ENCODE measurements around the gene CCDC159. TPM values are rescaled to one million over a fixed set of nuclear protein-coding genes. Genes with fewer than 3 reads are reported as not detected.
"Not testable (repeated sequence)": the region's sequence is repeated elsewhere in the genome, so short reads cannot be mapped to it uniquely, and the experiment has no call there.

The CCDC159 gene
- total and polyA plus RNA-seq, 4 donors = 14.9 to 52.2 (median 39.0) TPM

DNA sequence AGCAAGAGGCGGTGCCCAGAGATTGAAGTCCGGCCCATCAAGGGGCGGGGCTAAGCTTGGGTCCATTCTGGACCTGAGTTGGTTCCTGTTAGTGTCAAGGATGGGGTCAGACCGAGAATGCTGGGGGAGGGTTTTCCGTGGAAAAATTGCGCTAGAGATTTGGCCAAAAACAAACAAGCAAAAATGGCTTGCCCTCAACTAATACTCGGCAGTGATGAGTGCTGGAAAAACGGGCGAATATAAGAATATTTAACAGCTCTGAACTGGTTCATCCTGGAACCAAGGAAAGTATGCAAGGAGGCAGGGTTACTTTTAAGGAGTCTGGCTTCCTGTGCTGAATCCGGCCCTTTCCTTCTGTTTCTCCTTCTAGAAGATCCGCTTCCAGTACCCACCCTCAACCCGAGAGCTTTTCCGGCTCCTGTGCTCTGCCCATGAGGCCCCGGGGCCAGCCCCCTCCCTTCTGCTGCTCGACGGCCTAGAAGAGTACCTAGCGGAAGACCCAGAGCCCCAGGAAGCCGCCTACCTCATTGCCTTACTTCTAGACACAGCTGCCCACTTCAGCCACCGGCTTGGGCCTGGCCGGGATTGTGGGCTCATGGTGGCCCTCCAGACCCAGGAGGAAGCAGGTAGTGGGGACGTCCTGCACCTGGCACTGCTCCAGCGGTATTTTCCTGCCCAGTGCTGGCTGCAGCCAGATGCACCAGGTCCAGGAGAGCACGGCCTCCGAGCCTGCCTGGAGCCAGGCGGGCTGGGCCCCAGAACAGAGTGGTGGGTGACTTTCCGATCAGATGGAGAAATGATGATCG lies 29.0 kb downstream of the CCDC159 start:
- WGBS (ENCODE audit: insufficient coverage) = 30% methylated on average over 22 of the region's 27 CpGs
- peaks cover 38% of the 10 kb centered on the region for H3K4me1 ChIP-seq (ENCODE audit: control insufficient read depth, insufficient read depth, low read length)
- H3K27ac ChIP-seq (ENCODE audit: low read depth, low read length) = peak overlapping the region; percentile 100
- H3K9me3 ChIP-seq (ENCODE audit: control insufficient read depth, insufficient read depth, low read length) = no peaks in the 10 kb centered on the region
- peaks cover 21% of the 10 kb centered on the region for H3K36me3 ChIP-seq (ENCODE audit: control insufficient read depth, insufficient read depth, low read length)
- no peaks in the 10 kb centered on the region for H3K27me3 ChIP-seq (ENCODE audit: control insufficient read depth, insufficient read depth, low read length)
- H3K4me3 ChIP-seq (ENCODE audit: low read depth, low read length) = peak overlapping the region; percentile 95
- DNase-seq (ENCODE audit: low read depth in 4 of 6, low spot score in 6 of 6) = no peak

DNA sequence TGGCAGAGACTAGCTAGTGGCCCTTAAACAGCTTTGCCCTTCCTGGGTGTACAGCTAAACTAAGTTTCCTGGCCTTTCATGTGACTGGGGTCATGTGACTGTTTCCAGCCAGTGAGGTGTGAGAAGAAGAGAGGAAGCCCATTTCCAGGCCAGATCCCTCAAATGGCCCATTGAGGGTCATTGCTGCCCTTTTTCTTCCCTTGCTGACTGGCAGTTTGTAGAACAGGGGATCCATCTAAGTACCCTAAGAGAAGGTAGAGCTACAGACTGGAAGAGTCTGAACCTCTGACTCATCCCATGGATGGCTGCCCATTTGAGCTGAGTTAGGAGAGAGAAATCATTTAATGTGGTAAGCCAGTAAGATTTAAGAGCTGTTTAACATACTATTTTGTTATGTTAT lies 30.9 kb downstream of the CCDC159 start:
- Histone ChIP-seq H3K4me3 (ENCODE audit: low read depth, low read length) (no peak overlapping the region), H3K9me3 (ENCODE audit: control insufficient read depth, insufficient read depth, low read length) (no peaks in the 10 kb centered on the region), H3K27ac (ENCODE audit: low read depth, low read length) (no peak overlapping the region), H3K27me3 (ENCODE audit: control insufficient read depth, insufficient read depth, low read length) (peaks cover 10% of the 10 kb centered on the region), H3K36me3 (ENCODE audit: control insufficient read depth, insufficient read depth, low read length) (peaks cover 21% of the 10 kb centered on the region), H3K4me1 (ENCODE audit: control insufficient read depth, insufficient read depth, low read length) (peaks cover 54% of the 10 kb centered on the region)
- DNase-seq (ENCODE audit: low read depth in 4 of 6, low spot score in 6 of 6) = no peak

DNA sequence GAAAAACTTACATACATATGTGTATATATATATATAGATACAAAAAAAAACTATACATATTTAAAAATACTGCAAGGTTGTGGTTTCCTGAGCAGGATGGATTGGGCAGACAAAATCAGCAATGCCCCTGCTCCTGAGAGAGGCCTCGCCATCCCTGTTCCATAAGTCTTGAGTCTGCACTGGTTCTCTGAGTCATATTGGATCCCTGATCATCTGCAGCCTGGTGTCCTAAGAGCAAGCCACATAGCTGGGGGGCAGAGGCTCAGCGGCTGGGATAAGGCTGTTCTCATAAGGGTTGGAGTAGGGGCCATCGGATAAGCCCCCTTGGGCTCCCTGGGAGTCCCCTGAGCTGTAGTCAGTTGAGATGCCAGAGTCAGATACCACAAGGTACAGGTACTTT lies 31.4 kb downstream of the CCDC159 start:
- H3K4me3 ChIP-seq (ENCODE audit: low read depth, low read length) = no peak overlapping the region
- H3K9me3 ChIP-seq (ENCODE audit: control insufficient read depth, insufficient read depth, low read length) = no peaks in the 10 kb centered on the region
- H3K4me1 ChIP-seq (ENCODE audit: control insufficient read depth, insufficient read depth, low read length) = peaks cover 57% of the 10 kb centered on the region
- WGBS (ENCODE audit: insufficient coverage) = 100% methylated on average over 3 of the region's 3 CpGs
- peaks cover 14% of the 10 kb centered on the region for H3K27me3 ChIP-seq (ENCODE audit: control insufficient read depth, insufficient read depth, low read length)
- H3K36me3 ChIP-seq (ENCODE audit: control insufficient read depth, insufficient read depth, low read length) = peaks cover 21% of the 10 kb centered on the region
- H3K27ac ChIP-seq (ENCODE audit: low read depth, low read length) = no peak overlapping the region
- DNase-seq (ENCODE audit: low read depth in 4 of 6, low spot score in 6 of 6) = no peak

DNA sequence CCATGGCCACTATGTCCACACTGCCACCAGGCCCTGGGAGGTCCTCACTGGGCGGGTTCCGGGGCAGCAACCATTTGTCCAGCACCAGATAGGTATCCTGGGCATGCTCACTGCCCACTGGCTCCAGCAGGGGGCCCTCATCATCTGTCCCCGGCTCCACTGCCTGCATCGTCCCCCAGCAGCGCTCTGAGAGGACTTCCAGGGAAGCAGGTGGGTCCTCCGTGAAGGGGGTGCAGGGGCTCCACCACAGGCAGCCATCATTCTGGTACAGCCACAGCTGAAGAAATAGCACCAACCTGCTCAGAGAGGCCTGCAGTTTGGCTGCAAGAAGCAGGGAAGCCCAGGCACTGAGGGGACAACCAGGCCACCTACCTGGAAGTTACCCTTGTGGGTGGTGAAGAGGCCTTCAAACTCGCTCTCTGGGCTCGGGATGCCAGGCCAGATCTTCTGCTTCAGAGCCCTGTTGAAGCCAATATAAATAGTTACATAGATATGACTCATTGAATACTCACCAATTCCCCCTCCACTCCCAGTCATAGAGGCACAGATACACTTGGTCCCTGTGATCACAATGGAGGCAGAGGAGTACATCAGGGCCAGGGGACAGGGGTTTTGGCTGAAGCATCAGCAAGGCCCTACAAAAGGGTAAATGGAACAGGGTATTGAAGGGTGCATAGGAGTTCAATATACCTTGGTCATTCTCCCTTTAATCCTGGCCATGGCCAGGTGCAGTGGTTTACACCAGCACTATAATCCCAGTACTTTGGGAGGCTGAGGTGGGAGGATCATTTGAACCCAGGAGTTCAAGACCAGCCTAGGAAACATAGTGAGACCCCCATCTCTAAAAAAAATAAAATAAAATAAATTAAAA lies 32.2 kb downstream of the CCDC159 start:
- WGBS (ENCODE audit: insufficient coverage) = 36% methylated on average over 5 of the region's 8 CpGs
- peaks cover 21% of the 10 kb centered on the region for H3K36me3 ChIP-seq (ENCODE audit: control insufficient read depth, insufficient read depth, low read length)
- peaks cover 22% of the 10 kb centered on the region for H3K27me3 ChIP-seq (ENCODE audit: control insufficient read depth, insufficient read depth, low read length)
- no peak overlapping the region for H3K27ac ChIP-seq (ENCODE audit: low read depth, low read length)
- H3K4me1 ChIP-seq (ENCODE audit: control insufficient read depth, insufficient read depth, low read length) = peaks cover 57% of the 10 kb centered on the region
- peak in 1 of 6 donors; percentile 47 for DNase-seq (ENCODE audit: low read depth in 4 of 6, low spot score in 6 of 6)
- no peak overlapping the region for H3K4me3 ChIP-seq (ENCODE audit: low read depth, low read length)
- H3K9me3 ChIP-seq (ENCODE audit: control insufficient read depth, insufficient read depth, low read length) = no peaks in the 10 kb centered on the region

DNA sequence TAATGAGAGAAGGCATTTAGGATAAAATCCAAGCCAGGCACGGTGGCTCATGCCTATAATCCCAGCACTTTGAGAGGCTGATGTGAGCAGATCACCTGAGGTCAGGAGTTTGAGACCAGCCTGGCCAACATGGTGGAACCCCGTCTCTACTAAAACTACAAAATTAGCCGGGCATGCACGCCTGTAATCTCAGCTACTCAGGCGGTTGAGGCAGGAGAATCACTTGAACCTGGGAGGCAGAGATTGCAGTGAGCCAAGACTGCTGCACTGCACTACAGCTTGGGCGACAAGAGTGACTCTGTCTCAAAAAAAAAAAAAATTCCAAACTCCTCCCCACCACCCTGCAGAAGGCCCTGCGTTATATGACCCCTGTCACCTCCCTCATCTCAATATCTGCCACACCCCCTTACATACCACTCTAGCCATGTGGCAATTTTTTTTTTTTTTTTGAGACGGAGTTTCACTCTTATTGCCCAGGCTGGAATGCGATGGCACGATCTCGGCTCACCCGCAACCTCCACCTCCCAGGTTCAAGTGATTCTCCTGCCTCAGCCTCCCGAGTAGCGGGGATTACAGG lies 33.0 kb downstream of the CCDC159 start:
- DNase-seq (ENCODE audit: low read depth in 4 of 6, low spot score in 6 of 6); H3K4me3 ChIP-seq (ENCODE audit: low read depth, low read length); H3K27ac ChIP-seq (ENCODE audit: low read depth, low read length); H3K9me3 ChIP-seq (ENCODE audit: control insufficient read depth, insufficient read depth, low read length): not testable (repeated sequence)
- peaks cover 30% of the 10 kb centered on the region for H3K27me3 ChIP-seq (ENCODE audit: control insufficient read depth, insufficient read depth, low read length)
- peaks cover 21% of the 10 kb centered on the region for H3K36me3 ChIP-seq (ENCODE audit: control insufficient read depth, insufficient read depth, low read length)
- WGBS (ENCODE audit: insufficient coverage) = 72% methylated on average over 2 of the region's 14 CpGs
- peaks cover 57% of the 10 kb centered on the region for H3K4me1 ChIP-seq (ENCODE audit: control insufficient read depth, insufficient read depth, low read length)

GRCh38 chr19:11379857-11380350 lies 33.6 kb downstream of the CCDC159 start:
- no peak overlapping the region for H3K27ac ChIP-seq (ENCODE audit: low read depth, low read length)
- peaks cover 32% of the 10 kb centered on the region for H3K27me3 ChIP-seq (ENCODE audit: control insufficient read depth, insufficient read depth, low read length)
- peak overlapping the region; percentile 82 for H3K4me3 ChIP-seq (ENCODE audit: low read depth, low read length)
- no peak for DNase-seq (ENCODE audit: low read depth in 4 of 6, low spot score in 6 of 6)
- no peaks in the 10 kb centered on the region for H3K9me3 ChIP-seq (ENCODE audit: control insufficient read depth, insufficient read depth, low read length)
- 87% methylated on average over 6 of the region's 7 CpGs for WGBS (ENCODE audit: insufficient coverage)
- H3K4me1 ChIP-seq (ENCODE audit: control insufficient read depth, insufficient read depth, low read length) = peaks cover 56% of the 10 kb centered on the region
- H3K36me3 ChIP-seq (ENCODE audit: control insufficient read depth, insufficient read depth, low read length) = peaks cover 21% of the 10 kb centered on the region

DNA sequence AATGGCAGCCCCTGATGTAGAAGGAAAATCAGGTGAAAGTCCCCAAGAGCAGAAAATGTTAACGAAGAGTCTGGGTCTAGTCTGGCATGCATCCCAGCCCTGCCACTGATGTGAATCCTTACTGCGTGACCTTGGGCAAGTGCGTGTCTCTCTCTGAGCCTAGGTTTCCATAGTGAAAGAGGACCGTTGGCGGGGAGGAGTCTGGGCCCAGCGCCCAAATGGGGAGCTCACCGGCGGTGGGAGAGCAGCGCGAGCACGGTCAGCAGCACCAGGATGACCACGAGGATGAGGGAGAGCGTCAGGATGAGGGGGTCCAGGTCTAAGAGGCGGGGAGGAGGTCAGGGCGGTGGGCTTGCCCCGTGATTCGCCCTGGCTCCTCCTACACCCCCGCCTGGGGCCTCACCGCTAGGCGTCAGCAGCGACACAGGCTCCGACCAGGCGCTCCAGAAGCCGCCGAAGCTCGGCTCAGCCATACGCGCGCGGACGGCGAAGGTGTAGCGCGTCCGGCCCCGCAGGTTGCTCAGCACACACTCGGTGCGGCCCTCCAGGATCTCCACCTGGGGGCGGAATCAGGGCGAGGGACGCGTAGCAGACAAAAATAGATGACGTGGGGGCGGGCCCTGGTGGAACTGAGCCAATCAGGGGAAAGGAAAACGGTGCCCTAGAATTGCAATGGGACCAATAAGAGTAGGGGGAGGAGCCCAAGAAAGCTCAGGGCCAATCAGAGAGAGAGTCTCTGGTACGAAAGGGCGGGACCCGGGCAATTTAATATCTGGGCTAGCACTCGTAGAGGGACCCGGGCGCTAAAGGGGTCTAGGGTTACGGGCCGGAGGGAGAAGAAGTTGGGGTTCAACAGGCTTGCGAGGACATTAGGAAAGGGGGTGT lies 34.6 kb downstream of the CCDC159 start:
- no peaks in the 10 kb centered on the region for H3K9me3 ChIP-seq (ENCODE audit: control insufficient read depth, insufficient read depth, low read length)
- peaks cover 46% of the 10 kb centered on the region for H3K4me1 ChIP-seq (ENCODE audit: control insufficient read depth, insufficient read depth, low read length)
- peak overlapping the region; percentile 86 for H3K27ac ChIP-seq (ENCODE audit: low read depth, low read length)
- H3K27me3 ChIP-seq (ENCODE audit: control insufficient read depth, insufficient read depth, low read length) = peaks cover 32% of the 10 kb centered on the region
- WGBS (ENCODE audit: insufficient coverage) = under 1% methylated on average over 54 of the region's 54 CpGs
- peak overlapping the region; percentile 82 for H3K4me3 ChIP-seq (ENCODE audit: low read depth, low read length)
- H3K36me3 ChIP-seq (ENCODE audit: control insufficient read depth, insufficient read depth, low read length) = peaks cover 15% of the 10 kb centered on the region
- peak; percentile 92 to 99 (median 96) for DNase-seq (ENCODE audit: low read depth in 4 of 6, low spot score in 6 of 6)

GRCh38 chr19:11382898-11383705 lies 36.8 kb downstream of the CCDC159 start:
- no peaks in the 10 kb centered on the region for H3K9me3 ChIP-seq (ENCODE audit: control insufficient read depth, insufficient read depth, low read length)
- H3K4me3 ChIP-seq (ENCODE audit: low read depth, low read length) = peak overlapping the region; percentile 13
- H3K36me3 ChIP-seq (ENCODE audit: control insufficient read depth, insufficient read depth, low read length) = peaks cover 5% of the 10 kb centered on the region
- peaks cover 32% of the 10 kb centered on the region for H3K27me3 ChIP-seq (ENCODE audit: control insufficient read depth, insufficient read depth, low read length)
- under 1% methylated on average over 55 of the region's 65 CpGs for WGBS (ENCODE audit: insufficient coverage)
- H3K27ac ChIP-seq (ENCODE audit: low read depth, low read length) = no peak overlapping the region
- peaks cover 42% of the 10 kb centered on the region for H3K4me1 ChIP-seq (ENCODE audit: control insufficient read depth, insufficient read depth, low read length)
- DNase-seq (ENCODE audit: low read depth in 4 of 6, low spot score in 6 of 6) = no peak
